Activated T-cell treated with anti-CD3 and anti-CD28 coated beads for 4 hours (primary cell): Measurements from ENCODE around the gene KCNH8.

Source experiments
- DNase-seq: peaks from one replicate; pipeline ENCODE4 v3.0.0-alpha.2; 2020

The KCNH8 gene

DNA sequence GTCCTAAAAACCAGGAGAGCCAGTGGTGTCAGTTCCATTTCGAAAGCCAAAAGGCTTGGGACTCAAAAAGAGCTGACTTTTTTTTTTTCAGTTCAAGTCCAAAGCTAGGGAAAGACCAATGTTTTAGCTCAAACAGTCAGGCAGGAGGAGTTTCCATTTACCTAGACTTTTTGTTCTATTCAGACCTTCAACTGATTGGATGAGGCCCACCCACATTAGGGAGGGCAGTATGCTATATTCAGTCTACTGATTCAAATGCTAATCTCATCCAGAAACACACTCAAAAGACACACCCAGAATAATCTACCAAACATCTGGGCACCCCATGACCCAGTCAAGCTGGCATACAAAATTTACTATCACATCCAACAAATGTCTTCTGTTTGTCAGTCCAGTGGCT, 374.0 kb downstream of the KCNH8 start:
- no peak for DNase-seq

DNA sequence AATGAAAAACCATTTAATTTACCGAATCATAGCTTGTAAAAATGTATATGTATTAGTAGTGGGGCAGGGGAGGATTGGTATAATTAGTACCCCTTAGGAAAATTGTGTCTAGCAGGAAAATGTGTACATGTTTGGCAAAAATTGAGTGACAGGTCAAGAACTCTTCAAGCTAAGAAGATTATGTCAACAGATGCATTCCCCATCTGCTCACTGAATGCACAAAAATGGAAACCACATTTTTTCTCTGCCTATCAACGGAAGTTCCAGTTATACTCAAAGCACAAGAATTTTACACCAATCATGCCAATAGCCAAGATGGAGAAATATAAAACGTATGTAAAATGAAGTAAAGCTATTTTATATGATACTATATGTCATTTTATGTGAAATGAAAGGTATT, 377.8 kb downstream of the KCNH8 start:
- no peak for DNase-seq

DNA sequence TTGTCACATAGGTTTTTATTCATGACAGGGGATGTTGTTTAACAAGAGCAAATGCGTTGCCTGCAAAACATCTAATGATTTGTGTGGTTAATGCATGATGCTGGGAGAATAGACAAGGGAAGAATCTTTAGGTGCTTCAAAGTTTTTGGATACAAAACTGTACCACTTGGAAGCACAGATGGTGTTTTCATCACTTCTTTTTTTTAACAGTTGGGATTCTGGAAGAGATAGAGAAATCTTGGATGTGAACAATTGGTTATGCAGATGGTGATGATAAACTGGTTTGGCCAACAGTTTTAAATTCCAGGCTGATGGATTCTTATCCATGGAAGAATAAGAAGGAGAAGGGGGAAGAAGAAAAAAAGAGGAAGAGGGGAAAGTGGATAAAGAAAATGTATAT, 379.4 kb downstream of the KCNH8 start:
- no peak for DNase-seq

DNA sequence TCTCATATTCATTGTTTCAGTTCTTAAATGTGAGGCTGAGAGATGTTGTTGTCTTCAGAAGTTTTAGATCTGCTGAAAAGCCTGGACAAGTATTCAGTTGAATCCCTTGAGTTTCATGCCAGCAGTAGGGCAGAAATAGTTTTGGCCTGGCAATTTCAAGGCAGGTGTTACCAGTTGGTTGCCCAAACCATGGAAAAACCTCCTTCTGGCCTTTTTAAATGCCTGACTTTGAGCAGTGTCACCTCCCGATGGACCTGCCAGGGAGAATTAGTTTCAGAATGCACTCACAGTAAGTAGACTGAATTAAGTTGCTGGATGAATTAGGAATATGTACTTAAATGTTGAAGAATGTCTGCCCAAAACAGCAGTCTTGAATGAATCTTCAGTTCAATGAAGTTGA, 383.1 kb downstream of the KCNH8 start:
- no peak for DNase-seq

DNA sequence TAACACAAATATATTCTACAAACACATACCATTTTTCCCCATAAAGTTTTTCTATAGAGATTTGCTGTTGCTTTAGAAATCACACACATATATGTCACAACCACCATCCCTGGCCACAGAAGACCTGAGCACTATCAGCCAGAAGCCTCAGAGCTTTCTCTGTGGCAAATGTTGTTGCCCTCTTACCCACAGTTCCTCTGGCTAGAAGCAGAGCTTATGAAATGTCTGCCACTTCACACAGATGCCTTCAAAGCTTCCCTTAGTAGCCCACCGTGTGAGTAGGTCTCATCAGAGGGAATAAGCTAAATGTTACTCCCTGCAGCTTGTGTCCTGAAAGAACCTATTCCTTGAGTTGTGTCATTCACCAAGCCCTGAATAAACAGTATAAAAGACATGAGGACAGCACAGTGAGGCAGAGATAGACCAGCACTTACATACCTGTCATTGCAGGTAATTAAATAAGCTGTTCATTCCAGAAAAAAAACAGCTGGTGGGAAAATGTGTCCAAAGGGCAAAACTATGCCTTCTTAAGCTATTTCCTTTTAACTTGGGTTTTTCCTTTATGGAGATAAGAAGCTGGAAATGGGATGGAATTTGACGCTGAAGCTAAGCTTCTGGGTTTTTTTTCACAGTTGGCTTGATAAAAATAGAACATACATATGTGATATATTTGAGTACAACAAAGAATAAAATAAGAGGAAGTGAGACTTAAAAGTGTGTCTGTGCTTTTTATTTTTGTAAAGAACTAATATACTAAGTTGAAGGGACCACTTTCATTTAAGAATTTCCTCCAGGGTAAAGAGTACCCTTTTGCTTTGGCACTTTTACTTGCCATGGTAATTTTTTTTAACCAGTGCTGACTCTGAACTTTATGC, 391.4 kb downstream of the KCNH8 start:
- DNase-seq, result no peak

DNA sequence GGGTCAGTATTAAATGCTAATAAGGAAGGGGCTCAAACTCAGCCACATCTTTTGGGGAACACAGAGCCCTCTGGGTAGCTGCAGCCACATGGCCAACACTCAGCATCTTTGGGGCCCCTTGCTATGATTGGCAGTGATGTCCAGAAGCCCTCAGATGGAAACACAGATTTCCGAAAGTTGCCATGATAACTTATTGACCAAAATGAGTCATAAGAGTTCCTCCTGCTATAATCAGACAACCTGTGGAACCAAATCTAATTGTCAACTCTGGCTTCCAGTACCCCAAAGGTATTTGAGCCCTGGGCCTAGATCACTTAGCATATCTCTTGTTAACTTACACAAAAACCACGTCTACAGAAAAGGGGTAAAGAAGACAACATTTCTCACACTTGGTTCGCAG, 392.2 kb downstream of the KCNH8 start:
- DNase-seq, result no peak

DNA sequence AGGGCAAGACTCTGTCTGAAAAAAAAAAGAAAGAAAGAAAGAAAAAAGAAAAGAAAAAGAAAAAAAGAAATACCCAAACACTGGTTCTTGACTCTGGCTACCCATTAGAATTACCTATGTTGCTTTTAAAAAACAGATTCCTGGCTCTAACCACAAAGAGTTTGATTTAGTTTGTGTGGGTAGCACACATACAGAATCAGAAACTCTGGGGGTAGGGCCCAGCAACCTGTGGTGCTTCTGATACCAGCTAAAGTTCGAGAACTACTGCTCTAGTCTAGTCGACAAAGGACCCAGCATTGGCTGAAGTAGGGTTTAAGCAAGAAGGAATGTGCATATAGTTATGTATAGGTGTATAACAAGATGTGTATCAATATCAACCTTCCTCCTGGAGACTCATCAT, 393.0 kb downstream of the KCNH8 start:
- DNase-seq, result no peak

DNA sequence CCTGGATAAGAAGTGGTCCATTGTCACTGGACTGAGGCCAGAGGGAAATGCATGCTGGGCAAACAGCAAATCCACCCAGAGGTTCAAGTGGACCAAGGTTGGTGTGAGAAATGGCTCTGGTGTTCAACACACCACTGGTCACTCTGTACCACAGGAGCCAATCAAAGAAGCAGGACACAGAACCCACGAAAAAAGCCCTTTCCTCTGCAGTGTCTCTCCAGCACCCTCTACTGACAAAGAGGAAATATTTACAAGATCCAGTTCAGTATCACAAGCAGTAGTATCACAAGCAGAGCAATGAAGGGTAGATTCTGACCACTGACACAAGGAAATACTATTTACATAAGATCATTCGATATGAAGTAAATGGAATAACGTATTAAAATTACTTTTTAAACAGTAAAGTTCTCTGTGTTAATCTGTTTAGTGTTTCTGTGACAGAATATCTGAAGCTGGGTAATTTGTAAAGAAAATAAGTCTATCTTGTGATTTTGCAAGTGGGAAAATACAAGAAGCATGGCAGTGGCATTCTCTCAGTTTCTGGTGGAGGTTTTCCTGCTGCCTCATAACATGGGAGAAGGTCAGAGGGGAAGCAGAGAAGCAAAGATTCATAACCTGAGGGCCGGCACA, 395.0 kb downstream of the KCNH8 start:
- DNase-seq, result no peak

DNA sequence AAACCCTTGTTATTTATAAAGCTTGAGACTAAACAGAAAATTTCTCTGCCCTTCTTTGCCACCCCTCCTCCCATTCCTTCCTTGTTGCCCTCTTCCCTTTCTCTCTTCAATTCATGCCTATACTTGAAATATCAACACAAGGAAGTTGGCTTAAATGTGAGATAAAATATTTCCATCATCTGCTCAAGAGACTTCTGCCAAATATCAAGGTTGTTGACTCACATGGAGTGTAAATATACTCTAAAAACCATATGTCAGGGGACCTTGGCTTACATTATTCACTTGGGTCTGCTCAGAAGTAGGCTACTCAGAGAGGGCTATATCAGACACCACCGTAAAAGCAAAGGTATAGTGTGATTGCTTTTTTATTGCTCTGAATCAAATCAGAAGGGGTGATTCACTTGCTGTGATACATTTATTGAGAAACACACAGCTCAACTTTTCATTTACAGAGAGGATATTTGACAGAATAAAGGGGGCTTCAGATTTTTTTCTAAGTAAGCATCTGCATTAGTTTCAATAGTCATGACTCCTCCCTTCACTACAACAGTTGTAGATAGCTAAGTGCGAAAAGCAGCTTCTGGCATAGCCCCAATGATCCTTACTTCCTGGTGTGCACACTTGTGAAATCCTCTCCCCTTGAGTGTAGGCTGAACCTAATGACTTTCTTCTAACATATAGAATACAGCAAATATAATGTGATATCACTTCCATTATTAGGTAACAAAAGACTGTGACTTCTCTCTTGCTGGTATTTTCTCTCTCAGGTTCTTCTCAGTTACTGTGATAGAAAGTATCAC, 399.6 kb downstream of the KCNH8 start:
- no peak for DNase-seq

DNA sequence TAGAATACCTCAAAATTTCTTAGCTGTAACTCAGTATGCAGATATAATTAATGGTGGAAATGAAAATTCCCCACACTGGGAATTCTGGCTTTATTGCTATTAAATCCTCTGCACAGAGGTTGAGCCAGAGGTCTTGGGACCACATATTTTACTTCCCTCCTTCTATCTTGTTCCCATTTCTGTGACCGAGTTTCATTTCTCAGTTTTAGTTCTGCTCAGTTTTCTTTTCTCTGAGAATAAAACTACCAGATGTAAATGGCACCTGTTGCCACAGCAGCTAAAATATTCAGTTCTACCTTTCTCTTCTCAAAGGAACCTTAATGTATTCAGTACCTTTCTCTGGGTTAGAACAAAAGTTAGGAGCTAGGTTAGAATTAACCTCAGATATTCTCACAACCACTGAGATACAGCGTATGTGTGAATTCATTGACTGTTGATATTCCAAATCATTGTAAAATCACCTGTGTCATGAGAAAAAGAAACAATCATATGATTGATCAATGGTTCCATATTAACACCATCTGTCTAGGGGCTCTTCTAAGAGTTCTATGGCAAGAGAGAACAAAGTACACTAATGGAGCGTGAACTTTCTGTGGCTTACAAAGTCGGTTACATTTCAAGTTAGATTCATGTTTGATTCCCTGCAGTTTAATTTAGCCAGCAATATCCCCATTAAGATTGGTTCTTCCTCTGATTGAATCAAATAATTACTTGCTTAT, 411.6 kb downstream of the KCNH8 start:
- DNase-seq, result no peak

DNA sequence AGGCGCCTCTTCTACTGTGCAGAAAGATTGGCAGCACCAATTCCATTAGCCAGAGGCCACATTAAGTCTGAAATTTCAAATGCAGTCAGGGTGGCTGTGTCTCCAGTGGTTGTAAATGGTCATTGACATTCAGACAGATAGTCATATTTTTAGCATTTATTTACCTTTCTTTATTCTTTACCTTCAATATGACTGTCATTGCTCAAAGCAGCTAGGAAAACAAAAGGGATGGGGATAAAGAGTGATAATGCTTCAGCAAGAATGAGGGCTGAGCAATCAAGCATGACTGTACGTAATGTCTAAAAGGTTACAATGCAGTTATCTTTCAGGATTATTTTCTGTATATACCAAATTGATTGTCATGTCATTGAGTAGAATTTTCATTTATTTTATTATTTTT, 425.3 kb downstream of the KCNH8 start:
- DNase-seq, result no peak

DNA sequence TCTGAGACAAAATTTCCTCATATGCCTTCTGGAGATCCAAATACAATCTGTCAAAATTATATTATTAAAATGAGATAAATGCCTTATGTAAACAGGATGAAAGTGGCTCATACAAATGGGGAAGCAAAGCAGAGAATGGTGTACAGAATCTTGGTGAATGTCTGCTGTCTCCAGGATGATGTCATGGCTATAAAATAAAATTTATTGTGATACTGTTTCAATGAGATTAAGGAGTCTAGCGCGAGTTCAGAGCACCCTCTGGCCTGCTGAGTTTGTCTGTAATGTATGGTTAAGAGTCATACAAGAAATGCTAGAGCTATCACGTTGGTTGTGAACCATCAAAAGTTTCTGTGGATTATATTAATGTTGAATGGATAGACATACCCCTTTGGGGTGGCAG, 426.0 kb downstream of the KCNH8 start:
- DNase-seq, result no peak

DNA sequence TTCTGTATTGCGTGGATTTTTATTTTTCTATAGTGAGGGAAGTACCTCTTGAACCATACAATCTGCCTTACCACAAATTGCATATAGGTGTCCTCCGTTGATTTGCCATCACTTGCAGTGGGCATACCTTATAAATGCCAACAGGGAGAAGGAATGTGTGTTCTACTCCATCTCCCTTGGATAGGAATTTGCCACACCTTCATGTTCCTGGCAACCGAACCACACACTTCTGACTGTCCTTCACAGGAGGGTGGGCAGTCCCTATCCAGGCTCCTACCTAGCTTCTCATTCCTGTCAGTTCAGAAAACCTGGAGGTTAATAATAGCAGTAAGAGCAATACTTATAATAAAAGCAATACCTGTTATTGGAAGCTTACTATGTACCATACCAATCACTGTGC, 428.0 kb downstream of the KCNH8 start:
- no peak for DNase-seq
